Epithelial cell of esophagus (primary cell): ENCODE data around the gene TANC1.
A peak's percentile ranks its signal among the peaks of the same experiment; 100 is the strongest.

ENCODE experiments used
- DNase-seq: peaks from one replicate; pipeline ENCODE4 v3.0.0; 2010; ENCODE audit warnings: low read depth
- H3K4me3 ChIP-seq: 2 replicates; pipeline ENCODE4 v1.5.1; 2011; ENCODE audit warnings: mild to moderate bottlenecking, low read length, control low read depth
- CTCF ChIP-seq: IDR thresholded peaks from 2 replicates; pipeline ENCODE4 v1.5.1; 2011; ENCODE audit warnings: low read depth, mild to moderate bottlenecking, low read length, control low read depth, inconsistent platforms; ENCODE audit not compliant: insufficient read depth; ENCODE audit errors: missing control alignments

The TANC1 gene

GRCh38 chr2:159116922-159117321, 148.5 kb downstream of the TANC1 start:
- H3K4me3 ChIP-seq = no peak overlapping the region
- no peak for TF ChIP-seq CTCF
- DNase-seq = no peak

GRCh38 chr2:159117658-159118057, 149.2 kb downstream of the TANC1 start:
- TF ChIP-seq CTCF = no peak
- DNase-seq = no peak
- H3K4me3 ChIP-seq = no peak overlapping the region

- TF ChIP-seq CTCF = peak; percentile 96
- H3K4me3 ChIP-seq = no peak overlapping the region
- peak; percentile 85 for DNase-seq
Measured at GRCh38 chr2:159118115-159118858, 149.8 kb downstream of the TANC1 start.

GRCh38 chr2:159118859-159119500, 150.5 kb downstream of the TANC1 start:
- TF ChIP-seq CTCF = no peak
- H3K4me3 ChIP-seq = no peak overlapping the region
- no peak for DNase-seq

GRCh38 chr2:159119652-159120257, 151.3 kb downstream of the TANC1 start:
- TF ChIP-seq CTCF = no peak
- DNase-seq = no peak
- H3K4me3 ChIP-seq = no peak overlapping the region

GRCh38 chr2:159123786-159124185, 155.3 kb downstream of the TANC1 start:
- no peak for DNase-seq
- H3K4me3 ChIP-seq = no peak overlapping the region
- TF ChIP-seq CTCF = no peak
